AG08396 (cell line): ENCODE measurements around the gene SCRT2.
A peak's percentile ranks its signal among the peaks of the same experiment; 100 is the strongest.
"Not testable (repeated sequence)": the region's sequence is repeated elsewhere in the genome, so short reads cannot be mapped to it uniquely, and the experiment has no call there.

ENCODE experiments used
- DNase-seq: peaks from one replicate; pipeline ENCODE4 v3.0.0; 2012; ENCODE audit warnings: low spot score, mixed read lengths

Gene SCRT2

DNA sequence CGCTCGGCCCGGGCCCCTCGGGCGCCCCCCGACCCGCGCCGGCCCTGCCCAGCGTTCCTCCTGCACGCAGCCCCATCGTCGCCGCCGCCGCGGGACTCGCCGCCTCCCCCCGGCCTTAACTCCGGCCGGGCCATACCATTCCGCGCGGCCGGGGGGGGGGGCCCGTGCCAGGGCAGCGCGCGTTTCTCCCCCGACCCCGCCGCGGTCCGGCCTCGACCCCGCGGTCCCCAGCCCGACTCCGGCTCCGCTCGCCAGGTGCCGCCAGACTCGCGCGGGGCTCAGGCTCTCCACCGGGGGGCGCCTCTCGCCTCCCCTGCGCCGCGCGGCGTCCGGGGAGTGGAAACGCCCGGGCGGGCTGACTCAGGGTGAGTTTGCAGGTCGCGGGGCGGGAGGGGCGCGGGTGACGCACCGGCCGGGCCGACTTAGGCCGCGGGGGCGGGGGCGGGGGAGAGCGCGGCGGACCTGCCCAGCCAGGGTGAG is 22.5 kb downstream of the SCRT2 start, which contains the start of gene SRXN1:
TSS of gene SRXN1 (minus strand) at position 91 of the 480 bp plus-strand sequence. CDS start at position 76, 15 bp downstream.
- peak; percentile 98 for DNase-seq

DNA sequence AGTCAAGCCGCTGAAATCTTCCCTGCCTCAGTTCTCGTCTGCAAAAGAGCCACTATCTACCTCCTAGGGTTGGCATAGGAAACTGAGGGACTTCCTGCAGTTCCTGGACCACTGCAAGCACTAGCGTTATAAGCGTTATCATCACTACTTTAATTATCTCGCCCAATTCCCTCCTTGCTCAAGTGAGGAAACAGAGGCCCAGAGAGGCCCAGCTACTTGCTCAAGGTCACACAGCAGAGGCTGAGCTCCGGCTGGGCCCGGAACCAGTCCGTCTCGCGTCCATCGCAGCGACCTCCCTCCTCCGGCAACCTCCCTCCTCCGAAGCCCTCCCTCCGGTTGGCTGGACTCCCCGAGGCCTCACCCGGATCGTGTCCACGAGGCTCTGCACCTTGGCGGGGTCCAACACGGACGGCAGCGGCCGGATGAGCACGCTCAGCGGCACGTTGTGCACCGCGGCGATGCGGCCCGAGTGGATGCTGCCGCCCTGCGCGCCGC is 22.9 kb downstream of the SCRT2 start:
- peak; percentile 56 for DNase-seq

DNA sequence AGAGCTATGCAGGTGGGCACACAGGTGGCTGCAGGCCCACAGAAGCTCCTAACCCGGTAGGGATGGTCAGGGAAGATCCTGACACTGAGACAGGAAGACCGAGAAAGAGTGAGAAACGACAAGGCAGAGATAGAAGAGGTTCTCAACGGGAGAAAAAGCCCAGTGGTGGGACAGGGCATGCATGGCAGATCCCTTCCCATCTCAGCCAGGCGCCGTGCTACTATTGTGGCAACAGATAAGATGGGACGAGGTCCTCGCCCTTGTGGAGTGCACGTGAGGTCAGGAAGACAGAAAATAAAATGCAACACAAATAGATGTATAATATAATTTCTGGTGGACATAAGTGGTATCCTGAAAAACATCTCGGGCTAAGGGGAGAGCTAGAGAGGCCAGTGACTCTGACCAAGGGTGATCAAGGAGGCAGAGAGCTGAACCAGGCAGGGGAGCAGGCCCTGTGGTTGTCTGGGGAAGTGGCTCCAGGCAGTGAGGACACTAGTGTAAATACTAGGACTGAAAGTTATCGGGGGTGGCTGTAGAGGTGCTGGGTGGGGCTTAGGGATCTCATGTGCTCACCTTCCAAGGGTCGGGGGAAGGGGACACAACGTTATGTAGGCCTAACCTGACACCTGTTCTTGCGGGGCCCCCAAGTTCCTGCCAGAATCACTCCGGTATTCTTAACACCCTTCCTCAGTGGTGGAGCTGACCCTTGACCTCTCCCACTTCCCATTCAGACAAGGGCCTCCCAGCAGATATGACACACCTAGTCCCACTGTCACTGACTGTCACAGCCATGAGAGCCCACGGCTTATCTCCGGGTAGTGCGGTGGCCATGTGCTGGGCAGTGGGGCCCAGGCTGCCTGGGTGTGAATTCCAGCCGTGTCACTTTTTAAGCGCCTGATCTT is 23.6 kb downstream of the SCRT2 start:
- DNase-seq = no peak

DNA sequence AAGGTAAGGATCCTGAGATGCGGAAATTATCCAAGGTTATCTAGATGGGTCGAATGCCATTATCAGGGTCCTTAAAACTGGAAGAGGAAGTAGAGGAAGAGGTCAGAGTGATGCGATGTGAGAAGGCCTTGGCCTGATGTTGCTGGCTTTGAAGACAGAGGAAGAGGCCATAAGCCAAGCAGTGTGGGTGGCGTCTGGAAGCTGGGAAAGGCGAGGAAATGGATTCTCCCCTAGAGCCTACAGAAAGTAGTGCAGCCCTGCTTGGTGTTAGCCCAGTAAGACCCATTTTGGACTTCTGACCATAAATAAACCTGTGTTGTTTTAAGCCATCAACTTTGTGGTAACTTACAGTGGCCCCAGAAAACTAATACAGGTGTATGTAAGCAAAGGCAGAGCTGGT is 24.6 kb downstream of the SCRT2 start:
- DNase-seq = no peak

DNA sequence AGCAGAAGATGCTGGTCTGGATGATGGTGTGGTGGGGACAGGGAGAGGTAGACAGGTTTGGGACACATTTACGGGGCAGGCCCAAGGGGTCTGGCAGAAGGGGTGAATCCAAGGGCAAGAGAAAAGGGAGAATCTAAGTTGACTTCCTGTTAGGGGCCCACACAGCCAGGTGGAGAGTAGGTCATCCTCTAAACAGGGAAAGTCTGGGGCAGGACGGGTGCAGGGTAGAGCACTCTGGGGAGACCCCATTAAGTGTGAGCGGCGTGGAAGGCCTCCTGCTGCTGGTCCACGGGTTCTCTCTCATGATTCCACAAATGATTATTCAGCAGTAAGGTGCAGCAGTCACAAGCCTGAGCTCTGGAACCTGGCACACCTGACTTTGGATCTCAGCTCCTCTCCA is 25.3 kb downstream of the SCRT2 start:
- no peak for DNase-seq

DNA sequence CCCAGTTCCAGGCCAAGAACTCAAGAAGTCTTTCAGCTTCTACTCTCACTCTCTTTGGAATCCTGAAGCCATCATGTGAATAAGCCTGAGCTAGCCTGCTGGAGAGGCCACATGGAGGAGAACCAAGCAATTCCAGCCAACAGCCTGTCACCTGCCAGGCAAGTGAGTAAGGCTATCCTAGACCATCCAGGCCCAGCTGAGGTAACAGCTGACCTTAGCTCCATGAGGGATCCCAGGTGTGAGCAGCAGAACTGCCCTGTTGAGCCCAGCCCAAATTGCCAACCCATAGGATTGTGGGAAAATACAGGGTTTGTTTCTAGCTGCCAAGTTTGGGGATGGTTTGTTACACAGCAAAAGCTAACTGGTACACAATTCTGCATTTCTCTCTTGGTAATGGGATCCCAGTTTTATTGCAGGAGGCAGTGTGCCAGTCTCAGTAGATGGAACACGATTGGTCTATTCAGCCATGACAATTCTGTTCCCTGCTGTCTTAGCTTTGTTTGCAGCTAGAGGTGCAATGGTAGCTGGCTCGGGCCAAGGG is 28.1 kb downstream of the SCRT2 start:
- DNase-seq = no peak

DNA sequence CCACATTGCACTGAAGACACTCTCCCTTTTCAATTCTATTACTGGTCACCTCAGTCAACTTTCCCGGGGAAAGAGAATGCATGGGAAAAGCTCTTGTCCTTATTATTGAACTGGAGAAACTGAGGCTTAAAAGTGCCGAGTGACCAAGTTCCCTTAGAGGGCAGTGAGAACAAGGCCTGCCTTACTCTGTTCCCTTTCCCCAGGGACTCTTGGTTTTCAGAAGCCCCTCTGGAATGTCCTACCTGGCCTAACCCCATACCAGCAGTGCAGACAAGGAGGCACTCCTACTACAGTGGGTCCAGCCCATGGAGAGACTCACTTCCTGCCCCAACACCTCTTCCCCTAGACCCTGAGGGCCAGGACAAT is 28.8 kb downstream of the SCRT2 start:
- DNase-seq = no peak

DNA sequence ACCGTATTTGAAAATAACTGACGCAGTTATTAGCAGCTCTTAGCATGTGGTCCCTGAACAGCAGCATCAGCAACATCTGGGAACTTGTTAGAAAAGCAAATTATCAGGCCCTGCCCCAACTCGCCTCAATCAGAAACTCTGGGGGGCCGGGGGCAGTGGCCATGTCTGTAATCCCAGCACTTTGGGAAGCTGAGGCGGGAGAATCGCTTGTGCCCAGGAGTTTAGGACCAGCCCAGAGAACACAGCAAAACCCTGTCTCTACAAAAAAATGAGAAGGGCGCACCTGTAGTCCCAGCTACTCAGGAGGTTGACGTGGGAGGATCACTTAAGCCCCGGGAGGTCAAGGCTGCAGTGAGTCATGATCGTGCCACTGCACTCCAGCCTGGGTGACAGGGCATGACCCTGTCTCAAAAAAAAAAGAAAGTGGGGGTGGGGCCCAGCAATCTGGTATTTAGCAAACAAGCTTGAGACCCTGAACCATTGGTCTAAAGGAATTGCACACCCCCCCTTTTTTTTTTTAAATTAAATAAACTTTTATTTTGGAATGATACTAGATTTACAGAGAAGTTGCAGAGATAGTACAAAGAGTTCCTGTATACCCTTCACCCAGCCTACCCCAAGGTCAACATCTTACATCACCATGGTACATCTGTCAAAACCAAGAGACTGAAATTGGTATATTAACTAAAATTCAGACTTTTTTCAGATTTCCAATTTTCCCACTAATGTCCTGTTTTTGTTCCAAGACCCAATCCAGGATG is 29.3 kb downstream of the SCRT2 start:
- DNase-seq = no peak

DNA sequence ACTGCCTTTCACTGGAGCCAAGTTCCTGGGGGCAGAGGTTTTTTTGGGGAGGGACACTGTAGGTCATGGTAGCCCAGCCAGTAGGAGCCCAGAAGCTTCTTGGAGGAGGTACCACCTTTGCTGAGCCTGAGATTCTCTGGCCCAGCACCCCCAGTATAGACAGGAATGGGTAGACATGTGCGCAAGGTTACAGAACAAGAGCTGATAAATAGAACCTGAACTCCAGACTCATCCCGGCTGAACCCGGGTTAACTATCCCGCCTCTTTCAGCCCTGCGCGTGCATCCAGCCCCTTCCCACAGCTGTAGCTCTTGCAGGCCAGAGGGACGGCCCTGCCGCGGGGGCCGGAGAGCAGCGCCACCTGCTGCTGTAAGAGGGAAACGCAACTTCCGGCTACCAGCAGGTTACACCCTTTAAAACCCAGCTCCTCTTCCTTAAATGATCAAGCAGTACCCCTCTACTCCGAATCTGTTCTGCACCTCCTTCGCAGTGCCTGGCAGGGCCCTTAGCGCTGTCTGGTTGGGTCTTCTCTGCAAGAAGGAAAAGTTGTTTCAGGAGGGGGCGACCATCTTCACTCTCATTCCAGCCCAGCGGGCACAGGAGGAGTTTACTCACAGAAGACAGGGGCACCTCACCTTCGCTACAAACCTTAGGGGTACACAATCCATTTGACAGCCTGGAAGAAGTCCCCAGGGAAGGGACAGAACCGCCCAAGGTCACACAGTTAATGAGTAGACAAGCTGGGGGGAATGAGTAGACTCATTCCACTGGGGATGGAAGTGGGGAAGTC is 30.1 kb downstream of the SCRT2 start:
- DNase-seq = peak; percentile 89

DNA sequence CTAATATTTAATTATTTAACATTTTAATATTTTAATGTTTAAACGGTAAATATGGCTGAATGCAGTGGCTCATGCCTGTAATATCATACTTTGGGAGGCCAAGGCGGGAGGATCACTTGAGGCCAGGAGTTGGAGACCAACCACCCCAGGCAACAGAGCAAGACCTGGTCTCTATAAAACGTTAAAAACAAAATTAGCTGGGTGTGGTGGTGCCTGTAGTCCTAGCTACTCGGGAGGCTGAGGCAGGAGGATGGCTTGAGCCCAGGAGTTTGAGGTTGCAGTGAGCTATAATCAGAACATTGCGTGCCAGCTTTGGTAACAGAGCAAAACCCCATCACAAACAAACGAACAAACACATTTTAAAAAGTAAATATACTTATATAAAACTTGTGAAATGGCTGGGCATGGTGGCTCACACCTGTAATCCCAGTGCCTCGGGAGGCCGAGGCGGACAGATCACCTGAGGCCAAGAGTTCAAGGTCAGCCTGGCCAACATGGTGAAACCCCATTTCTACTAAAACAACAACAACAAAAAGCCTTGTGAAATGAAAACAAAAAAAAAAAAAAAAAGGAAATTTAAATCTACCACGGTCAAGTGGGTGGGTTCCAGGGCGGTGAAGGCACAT is 30.8 kb downstream of the SCRT2 start:
- no peak for DNase-seq

DNA sequence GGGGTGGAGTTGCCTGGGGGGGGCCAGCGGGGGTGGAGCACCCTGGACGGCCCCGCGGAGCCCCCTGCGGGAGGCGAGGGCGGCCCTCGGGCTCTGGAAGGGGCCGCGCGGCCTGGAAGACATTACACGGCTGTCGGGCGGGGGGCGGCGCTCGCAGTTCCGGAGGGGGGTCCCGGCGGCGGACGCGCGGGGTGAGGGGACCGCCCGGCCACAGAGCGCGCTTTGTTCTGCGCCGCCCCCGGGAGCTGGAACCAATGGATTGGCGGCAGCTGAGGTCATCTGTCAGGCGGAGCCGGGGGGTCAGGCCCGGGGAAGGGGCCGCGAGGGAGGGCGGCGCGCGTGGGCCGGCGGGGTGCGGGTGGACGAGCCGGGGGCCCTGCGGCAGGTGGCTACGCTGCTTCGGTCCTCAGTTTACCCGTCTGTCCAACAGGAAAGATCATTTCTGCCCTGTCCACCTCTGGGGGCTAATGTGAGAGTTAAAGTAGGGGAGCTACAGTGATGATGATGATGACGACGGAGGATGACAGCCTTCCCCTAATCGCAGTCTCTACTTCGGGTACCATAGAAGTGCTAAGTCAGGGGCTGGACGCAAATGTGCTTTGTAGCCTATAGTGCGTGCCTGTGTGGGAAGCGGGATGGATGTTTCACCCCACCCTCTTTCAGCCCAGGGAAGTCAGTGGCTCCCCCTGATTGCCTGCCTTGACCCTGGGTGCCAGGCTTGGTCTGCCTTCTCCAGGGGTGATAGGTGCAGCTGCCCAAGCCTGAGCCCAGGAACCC is 33.0 kb downstream of the SCRT2 start:
- DNase-seq = no peak

DNA sequence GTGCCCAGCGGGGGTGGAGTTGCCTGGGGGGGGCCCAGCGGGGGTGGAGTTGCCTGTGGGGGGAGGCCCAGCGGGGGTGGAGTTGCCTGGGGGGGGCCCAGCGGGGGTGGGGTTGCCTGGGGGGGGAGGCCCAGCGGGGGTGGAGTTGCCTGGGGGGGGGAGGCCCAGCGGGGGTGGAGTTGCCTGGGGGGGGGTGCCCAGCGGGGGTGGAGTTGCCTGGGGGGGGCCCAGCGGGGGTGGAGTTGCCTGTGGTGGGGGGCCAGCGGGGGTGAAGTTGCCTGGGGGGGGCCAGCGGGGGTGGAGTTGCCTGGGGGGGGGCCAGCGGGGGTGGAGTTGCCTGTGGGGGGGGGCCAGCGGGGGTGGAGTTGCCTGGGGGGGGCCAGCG is 33.6 kb downstream of the SCRT2 start:
- not testable (repeated sequence) for DNase-seq

DNA sequence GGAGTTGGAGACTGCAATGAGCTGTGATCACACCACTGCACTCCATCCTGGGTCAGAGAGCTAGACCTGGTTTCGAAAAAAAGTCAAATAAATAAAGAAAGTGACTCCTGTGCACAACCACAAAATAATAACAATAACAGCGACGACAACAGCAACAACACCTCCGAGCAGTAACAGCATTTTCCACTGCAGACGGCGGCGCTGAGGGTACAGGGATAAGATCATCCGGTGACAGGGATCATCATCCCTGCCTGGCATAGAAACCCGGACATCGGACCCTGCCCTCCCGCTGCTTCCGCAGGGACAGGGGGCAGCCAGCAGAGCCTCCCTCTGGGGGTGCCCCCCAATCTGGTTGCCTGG is 34.1 kb downstream of the SCRT2 start:
- DNase-seq = peak; percentile 54

DNA sequence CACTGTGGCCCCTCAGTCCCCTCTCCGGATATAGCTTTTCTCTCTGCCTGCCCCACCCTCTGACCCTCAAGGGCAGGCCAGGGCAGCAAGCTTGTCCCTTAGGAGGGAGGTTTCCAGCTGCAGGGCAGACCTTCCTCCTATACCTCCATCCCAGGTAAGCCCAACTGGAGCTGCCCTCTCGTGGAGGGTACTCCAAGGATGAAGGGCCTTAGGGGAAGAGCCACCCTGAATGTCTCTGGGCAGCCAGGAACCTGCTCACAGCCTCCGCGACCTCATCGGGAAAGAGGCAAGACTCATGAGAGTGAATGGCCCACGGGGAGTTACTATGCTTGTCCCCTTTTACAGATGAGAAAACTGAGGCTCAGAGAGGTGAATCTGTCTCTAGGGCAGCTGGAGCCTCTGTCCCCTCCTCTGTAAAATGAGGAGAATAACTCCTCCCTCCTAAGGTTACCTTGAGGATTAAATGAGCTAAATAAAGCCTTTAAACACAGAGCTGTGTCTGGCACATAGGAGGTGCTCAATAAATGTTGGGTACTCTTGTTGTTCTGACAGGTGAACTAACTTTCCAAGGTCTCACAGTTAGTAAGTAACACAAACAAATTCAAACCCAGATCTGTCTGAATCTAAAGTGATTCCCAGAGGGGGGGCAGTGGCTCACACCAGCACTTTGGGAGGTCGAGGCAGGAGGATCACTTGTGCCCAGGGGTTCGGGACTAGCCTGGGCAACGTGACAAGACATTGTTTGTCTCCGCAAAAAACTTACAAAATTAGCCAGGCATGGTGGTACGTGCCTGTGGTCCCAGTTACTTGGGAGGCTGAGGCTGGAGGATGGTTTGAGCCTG is 34.7 kb downstream of the SCRT2 start:
- no peak for DNase-seq

DNA sequence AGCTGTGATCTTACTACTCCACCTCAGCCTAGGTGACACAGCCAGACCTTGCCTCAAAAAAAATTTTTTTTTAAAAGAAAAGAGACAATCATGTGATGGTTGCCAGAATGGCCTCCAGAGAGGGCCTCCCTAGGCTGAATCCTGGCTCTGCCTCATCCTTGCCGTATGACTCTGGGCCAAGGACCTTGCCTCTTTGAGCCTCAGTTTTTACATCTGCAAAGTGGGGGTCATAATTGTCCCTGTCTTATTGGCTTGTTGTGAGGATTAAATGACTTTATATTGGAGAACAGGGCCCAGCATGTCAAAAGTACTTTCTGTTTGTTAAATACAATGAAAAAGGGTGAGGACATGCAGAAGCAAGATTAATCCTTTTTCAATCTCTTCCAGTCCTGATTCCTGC is 37.0 kb downstream of the SCRT2 start:
- no peak for DNase-seq

DNA sequence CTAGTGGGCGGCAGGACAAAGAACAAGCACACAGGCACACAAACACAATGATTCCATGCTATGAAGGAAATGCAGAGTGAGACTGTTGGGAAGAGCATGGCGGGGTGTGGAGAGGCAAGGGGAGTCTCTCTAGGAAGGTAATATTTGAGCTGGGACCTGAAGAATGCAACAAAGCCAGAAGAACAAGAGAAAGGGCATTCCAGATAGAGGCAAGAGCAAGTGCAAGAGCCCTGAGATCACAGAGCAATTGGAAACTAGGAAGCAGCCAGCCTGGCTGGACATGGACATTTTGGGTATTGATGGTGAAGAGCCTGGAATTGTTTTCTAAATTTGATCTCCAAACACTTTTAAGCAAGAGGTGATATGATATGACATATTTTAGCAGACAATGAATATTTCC is 38.0 kb downstream of the SCRT2 start:
- no peak for DNase-seq

DNA sequence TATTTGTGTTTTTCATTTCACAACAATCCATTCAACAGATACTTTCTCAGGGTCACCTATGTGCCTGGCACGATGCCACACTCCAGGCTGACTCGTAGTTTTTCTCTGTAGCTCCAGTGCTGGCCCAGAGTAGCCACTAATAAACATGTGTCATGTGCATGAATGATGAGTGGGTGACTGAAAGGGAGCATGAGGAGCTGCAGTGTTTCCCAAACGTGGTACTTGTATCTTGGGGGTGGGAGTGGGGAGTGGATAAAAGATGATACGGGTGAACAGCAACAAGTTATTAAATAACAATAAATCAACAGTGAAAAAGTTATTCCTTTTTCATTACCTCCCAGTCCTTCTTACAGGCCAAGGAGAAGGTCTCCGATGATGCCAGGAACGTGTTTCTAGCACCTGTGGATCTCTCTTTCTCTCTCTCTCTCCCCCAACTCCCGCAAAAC is 39.7 kb downstream of the SCRT2 start:
- DNase-seq = no peak

DNA sequence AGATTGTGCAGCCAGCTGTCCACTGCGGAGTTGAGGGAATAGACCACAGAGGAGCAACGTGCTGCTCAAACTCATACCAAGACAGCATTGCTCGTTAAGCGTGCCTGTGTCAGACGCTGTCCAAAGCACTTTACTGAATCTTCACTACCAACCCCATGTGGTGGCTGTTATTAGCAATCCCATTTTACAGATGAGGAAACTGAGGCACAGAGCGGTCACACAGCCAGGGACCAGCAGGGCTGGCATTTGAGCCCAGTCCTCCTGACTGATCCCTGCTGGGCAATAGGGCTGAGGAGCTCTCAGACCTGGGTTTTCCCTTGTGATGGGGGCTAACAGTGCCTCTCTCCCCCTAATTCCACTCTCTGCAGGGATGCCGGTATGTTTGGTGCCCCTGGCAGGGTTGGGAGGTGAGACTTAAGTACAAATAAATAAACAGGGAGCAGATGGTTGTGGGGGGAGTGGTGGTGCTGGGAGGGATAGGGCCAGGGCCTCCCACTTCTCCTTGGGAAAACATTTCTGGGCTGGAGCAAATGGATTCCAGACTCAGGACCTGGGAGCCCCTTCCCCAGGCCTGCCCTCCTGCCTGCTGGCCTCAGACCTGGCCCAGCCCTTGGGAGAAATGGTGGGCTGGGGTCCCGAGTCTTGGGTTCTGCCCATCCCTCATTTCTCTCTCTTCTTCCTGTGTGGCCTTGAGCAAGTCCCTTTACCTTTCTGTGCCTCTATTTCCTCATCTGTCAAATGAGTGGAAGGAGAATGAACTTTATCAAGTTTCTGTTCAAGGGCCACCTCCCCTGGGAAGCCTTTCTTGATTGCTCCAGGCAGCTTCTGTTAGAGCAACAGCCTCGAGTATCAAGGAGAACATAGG is 40.3 kb downstream of the SCRT2 start:
- no peak for DNase-seq
